ENCODE results near the gene CEBPA.

GRCh38 chr19:33251076-33251475, 51.3 kb downstream of the CEBPA start:
- TF ChIP-seq CTCF (optimal IDR thresholded peaks at IDR 0.05 in 1 of 3, IDR thresholded peaks at IDR 0.05 in 1 of 3, conservative IDR thresholded peaks at IDR 0.05 in 1 of 3; ENCODE audit: extremely low read depth in 1 of 3, insufficient read depth in 2 of 3, low read length in 3 of 3) (no peak), EZH2 (IDR thresholded peaks at IDR 0.05; ENCODE audit: low read length) (no peak)
